IPS-18c (cell line): ENCODE measurements around the gene SLC24A1.

Experiments used
- H3K4me3 ChIP-seq: 2 replicates; pipeline ENCODE4 v1.7.0; 2013; ENCODE audit warnings: low read depth, mild to moderate bottlenecking, low read length, moderate library complexity; ENCODE audit not compliant: insufficient read depth
- H3K9me3 ChIP-seq: one replicate; pipeline ENCODE4 v1.6.1; 2013; ENCODE audit warnings: mild to moderate bottlenecking, low read length, moderate library complexity; ENCODE audit not compliant: control insufficient read depth, insufficient read depth

SLC24A1 gene

DNA sequence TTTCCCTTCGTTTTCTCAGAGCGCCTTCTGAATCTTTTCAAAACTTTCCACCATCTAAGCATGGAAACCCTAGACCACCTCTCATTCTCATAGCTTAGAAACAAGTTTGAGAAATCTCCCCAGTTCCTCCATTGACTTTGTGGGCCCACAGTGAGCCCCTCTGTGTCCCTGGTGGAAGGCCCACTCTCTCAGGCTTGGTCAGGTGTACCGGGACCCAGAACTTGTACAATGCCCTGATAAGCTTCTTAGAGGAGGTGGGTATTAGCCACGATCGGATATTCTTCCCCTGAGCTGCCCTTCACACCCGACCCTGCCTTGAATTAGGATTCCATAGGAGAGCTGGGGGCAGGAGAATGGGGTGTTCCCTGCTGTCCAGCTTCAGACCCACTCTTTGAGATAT lies at the start of gene SLC24A1:
Gene SLC24A1 (plus strand): TSS at position 301 of the 400 bp plus-strand sequence. CDS start 2,143 bp downstream, outside the sequence.
- H3K9me3 ChIP-seq = no peaks in the 10 kb centered on the region

DNA sequence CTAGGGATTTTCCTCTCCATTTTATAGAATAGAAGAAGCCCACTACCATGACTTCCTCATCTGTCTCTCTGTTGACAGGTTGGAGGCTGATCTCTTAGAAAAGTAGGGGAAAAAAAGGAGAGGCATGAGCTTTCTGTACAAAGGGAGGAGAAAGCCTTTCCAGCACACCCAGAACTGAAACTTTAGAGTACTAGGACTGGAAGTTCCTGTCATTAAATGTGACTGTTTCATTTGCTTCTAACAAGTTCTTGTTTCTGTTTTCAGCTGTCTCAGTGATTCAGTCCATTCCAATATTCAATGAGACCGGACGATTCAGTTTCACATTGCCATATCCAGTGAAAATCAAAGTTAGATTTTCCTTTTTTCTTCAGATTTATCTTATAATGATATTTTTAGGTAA lies 49.8 kb upstream of the SLC24A1 start:
- Histone ChIP-seq H3K4me3 (no peak overlapping the region), H3K9me3 (no peaks in the 10 kb centered on the region)

More for the DNA sequence above, at the start of gene SLC24A1:
- no peak within 1 kb of the TSS for H3K4me3 ChIP-seq

DNA sequence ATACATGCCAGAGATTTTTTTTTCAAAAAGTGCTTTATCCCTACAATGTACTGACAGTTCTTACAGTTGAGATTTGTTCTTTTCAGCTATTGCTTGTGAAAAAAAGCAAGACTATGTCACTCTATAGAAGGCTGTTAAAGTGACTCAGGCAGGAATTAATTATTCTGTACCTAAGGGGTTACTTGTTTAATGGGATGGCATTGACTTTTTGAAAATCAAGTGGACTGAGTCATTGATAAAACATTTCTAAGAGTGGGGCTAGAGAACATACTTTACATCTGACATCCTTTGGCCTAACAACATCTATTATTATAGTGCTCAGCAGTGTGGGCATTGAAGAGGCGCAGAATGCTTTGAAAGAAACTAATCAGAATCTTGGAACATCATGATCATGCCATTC lies 45.1 kb upstream of the SLC24A1 start:
- Histone ChIP-seq H3K9me3 (no peaks in the 10 kb centered on the region), H3K4me3 (no peak overlapping the region)

DNA sequence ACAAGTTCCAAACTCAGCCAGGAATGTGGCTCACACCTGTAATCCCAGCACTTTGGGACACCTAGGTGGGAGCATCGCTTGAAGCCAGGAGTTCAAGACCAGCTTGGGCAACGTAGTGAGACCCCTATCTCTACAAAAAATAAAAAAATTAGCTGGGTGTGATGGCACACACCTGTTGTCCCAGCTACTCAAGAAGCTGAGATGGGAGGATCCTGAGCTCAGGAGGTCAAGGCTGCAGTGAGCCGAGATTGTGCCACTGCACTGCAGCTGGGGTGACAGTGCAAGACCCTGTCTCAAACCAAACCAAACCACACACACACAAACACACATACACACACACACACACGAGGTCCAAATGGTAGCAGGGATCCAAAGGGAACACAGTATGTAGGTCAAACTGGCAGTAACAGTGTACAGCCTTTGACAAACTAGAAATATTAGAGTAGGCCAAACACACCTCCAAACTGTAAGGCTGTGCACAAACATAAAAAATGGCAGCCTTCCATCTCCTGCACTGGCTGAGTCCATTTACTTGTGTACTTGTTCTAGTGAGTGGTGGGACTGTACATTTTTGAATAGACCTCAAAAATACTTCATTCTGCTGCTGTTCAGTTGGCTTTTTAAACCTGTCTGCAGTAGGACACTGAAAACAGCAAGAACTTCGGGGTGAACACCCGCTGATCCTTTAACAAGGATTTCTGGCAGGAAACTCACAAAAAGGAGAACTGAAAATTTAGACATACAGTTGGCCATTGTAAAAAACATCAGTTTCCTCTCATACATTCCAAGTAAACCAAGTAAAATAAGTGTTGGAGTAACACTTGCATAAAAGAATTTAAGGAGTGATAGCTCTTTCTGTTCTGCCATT lies 44.4 kb upstream of the SLC24A1 start:
- H3K4me3 ChIP-seq = no peak overlapping the region
- H3K9me3 ChIP-seq = no peaks in the 10 kb centered on the region

DNA sequence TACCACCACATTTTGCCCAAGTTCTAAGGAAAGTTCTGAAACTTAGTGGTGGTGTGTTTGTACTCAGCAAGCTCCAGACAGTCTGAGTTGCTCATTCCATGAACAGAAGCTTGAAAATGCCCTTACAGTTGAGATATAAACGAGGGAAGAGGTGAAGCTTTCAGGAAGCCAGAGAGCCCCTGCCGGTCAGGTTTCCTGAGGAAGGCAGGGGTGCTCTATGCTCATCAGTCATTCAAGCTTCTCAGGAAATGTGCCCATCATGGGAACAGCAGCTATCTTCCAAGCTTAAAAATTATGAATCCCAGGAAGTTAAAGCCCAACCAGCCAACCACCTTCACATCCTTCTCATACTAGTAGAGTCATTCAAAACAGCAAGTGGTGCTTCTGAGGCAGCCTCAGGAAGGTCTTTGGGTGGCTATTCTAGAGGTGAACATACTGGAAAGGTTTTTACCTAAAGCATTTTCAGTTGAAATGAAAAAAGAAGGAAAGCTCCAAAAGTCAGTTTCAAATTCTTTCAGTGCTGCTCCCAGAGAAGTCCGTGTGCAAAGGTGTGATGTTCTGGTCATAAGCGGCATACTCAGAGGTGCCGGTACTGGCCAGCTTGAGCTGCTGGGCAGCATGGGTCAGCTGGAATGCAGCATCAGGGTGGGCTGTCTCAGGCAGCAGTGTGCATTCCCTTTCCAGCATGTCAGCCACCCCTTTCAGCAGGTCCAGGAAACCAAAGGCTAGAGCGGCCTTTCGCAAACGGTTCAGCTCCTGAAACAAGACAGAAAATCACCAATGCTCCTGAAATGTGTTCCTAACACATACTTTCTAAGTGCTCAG lies 42.6 kb upstream of the SLC24A1 start:
- Histone ChIP-seq H3K9me3 (no peaks in the 10 kb centered on the region), H3K4me3 (no peak overlapping the region)

DNA sequence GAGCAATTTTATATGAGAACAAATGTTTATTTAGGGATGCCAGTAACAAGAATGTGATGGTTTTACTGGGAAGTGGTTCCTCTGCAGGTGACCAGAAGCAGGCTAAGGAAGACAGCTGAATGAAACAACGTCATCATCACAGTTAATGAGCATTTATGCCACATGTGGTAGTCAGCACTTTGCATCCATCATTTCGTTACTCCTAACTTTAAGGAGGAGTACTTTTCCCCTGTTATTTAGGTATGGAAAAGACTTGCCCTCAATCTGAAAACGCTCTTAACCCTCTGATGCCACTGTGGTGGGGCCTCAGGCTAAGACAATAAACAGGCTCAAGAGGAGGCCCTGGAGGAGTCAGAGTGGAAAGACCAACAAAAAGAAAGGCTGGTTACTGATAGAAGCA lies 42.0 kb upstream of the SLC24A1 start:
- no peaks in the 10 kb centered on the region for H3K9me3 ChIP-seq

DNA sequence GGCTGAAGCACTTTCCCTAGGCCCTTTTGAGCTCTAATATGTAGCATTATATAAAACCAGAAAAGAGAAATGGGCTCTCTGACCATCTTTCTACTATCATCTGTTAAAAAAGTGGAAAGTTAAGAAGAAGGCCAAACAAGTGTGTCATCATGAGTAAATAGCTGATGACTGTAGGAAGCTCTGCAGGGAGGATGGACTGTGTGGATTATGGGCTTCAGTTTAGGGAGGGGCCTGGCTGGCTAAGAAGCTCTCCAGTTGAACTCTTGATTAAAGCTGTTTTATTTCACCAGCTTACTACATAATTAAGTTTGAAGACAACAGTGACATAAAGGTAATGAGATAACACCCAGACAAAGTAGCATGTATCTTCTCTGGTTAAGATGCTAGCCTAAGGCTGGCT lies 41.5 kb upstream of the SLC24A1 start:
- Histone ChIP-seq H3K4me3 (no peak overlapping the region), H3K9me3 (no peaks in the 10 kb centered on the region)

More for the DNA sequence above, 42.0 kb upstream of the SLC24A1 start:
- no peak overlapping the region for H3K4me3 ChIP-seq

DNA sequence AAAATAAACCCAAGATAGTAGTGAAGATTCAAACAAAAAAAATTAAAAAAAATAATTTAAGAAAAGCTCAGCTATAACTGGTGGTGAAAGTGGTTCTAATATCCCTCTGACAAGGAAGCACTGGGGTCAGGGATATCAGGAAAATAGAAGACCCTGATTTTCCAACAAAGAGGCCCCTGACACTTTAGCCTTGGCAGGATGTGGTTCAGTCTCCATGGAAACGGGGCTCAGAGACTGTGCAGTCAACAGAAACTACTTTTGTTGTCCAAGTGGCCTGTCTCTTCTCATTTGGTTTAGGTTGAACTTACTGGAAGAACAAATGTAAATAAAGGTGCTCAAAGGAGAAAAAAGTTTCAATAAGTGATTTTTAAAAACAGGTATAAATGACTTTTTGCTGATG lies 38.0 kb upstream of the SLC24A1 start:
- Histone ChIP-seq H3K4me3 (no peak overlapping the region), H3K9me3 (no peaks in the 10 kb centered on the region)

DNA sequence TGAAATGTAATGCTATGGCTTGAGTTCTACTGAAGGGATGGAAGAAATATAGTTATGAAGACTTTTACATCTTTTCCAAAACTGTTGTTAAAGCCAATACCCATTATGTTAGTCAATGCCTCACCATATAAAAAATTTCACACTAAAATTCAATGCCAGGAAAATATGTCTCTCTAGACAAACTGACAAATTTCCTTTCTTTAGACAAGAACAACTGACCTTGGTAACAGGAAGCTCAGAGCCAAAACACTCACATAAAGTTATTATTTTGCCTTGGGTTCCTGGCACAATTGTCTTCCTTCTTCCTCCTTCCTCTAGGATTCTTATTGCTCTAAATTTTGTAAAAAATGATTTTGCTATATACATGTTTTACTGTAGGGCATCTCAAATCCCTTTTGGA lies 37.5 kb upstream of the SLC24A1 start:
- Histone ChIP-seq H3K9me3 (no peaks in the 10 kb centered on the region), H3K4me3 (no peak overlapping the region)

DNA sequence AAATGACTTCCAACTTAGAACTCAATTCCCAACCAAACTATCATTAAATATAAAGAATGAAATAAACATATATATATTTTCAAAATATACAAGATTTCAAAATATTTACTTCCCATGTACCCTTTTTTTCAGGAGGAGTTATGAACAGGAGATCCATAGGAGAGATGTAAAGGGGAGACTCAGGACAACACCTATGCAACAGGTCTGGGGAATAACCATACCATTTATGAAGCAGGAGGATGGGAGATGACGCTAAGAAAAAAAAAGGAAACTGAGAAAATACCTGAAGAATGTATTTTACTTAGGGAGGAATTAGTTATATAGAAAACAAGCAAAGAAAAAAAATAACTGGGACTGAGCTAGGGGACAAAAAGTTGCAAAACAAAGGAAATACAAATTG lies 34.6 kb upstream of the SLC24A1 start:
- H3K4me3 ChIP-seq = no peak overlapping the region
- H3K9me3 ChIP-seq = no peaks in the 10 kb centered on the region

DNA sequence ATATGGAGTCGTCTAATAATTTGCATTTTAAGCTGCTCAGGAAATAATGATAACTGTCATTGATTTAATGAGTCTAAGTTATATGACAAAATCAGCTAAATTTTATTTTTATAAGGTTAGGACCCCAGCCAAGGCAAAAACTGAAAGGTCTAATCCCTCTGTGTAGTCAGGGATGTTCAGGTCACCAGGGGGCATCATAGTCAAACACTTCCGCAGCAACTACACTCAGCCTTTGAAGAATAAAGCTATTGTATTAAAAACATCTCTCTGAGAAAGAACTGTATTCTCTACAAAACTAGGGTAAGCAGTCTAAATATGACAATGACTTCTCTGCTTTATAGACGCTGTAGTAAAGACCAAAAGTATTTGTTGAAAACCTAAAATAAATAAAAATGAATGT lies 25.8 kb upstream of the SLC24A1 start:
- Histone ChIP-seq H3K4me3 (no peak overlapping the region), H3K9me3 (no peaks in the 10 kb centered on the region)

DNA sequence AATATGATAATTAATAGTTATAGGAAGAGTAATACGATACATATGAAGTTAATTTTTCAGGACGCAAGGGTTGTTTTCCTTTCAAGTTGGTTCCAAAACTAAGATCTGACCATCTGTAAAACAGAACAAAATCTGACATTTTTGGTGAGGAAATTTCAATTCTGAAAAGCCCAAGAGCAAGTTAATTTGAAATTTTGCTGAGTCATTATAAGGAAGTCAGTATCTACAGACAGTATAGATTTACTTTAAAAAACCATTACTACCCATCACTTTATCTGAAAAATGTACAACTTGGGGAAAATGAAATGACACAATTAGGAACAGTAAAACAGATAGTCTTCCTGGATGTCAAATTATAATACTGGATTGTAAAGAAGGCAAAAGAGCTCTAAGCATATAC lies 23.3 kb upstream of the SLC24A1 start:
- no peak overlapping the region for H3K4me3 ChIP-seq
- no peaks in the 10 kb centered on the region for H3K9me3 ChIP-seq

DNA sequence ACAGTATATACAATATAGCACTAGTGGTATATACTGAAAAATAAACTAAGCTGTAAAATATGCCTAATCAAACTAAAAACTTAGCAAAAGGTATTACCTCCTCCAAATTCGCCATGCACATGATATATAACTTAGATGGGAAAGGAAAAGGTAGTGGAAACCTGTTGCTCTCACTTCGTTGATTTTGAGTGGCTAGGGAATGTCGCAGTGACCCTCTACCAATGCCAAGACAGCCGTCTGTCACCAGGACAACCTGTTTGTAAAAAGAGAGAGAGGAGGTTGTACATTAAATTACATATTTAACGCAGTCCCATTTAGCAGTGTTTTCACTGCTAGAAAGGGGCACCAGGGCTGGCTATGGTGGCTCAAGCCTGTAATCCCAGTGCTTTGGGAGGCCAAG lies 22.1 kb upstream of the SLC24A1 start:
- H3K9me3 ChIP-seq = no peaks in the 10 kb centered on the region
- no peak overlapping the region for H3K4me3 ChIP-seq

DNA sequence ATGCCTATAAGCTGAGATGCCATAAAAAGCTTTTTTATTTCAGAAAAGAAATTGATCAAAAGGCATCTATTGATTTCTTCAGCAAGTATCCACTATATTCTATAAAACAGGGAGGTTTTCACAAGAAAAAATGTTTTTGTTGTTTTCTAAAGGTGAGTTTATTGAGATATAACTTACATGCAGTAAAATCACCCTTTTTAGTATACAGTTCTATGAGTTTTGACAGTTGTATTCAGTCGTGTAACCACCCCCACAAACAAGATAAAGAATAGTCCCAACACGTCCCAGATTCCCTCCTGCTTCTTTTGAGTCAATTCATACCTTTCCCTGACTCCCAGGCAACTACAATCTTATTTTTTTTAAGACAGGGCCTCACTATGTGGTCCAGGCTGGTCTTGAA lies 18.6 kb upstream of the SLC24A1 start:
- Histone ChIP-seq H3K4me3 (no peak overlapping the region), H3K9me3 (no peaks in the 10 kb centered on the region)

DNA sequence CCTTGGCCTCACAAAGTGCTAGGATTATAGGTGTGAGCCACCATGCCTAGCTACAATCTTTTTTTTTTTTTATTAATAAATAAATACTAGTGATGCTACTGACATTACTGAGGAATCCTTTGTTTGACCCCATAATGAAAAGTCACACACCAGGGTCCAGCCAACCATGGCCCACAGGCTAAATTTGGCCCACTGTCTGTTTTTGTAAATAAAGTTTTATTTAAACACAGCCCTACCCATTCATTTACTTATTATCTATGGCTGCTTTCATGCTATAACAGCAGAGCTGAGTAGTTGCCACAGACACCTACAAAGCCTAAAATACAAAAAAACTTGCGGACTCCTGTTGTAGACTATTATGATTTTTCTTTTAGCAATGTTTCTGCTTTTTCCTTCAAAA lies 18.2 kb upstream of the SLC24A1 start:
- no peaks in the 10 kb centered on the region for H3K9me3 ChIP-seq
- no peak overlapping the region for H3K4me3 ChIP-seq

DNA sequence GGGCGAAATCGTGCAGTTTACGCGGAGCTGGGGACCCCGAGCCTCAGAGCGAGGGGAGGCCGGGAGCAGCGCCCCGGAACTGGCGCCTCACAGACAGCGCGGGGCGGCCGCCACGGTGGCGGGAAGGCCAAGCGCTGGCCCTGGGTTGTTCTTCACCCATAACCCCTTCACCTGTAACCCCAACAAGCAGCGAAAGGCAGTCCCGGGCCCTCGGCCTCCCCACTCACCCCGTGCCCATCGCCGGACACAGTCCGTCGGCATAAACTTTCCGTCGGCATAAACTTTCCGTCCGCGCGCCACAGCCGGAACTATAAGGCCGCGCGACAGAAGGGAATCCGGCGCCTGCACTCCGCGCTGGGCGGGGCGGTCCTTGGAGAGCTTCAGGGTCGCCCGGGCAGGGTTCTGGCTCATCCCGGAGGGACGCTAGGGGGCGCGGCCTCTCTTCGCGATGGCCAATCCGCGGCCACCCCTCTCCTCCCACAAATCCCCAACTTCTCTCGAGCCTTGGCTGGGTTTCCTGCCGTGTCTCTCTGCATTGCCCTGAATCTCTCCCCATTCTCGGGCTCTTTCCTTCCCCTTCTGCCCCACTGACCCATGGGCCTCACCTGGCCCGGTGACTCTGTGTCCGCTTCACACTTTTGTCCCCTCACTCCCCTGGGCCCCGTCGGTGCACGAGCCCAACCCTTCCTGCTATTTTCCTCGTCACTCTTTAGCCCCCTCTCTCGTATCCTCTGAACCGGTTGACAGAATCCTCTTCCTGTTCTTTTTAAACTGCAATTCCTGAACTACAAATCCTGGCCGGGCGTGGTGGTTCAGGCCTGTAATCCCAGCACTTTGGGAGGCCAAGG lies 10.6 kb upstream of the SLC24A1 start, which contains the start of gene INTS14:
Gene INTS14 (minus strand): TSS at position 261 of the 848 bp plus-strand sequence. CDS start 3,751 bp downstream, outside the sequence.
- peak within 1 kb of the TSS; percentile 94 for H3K4me3 ChIP-seq
- H3K9me3 ChIP-seq = no peaks in the 10 kb centered on the region

DNA sequence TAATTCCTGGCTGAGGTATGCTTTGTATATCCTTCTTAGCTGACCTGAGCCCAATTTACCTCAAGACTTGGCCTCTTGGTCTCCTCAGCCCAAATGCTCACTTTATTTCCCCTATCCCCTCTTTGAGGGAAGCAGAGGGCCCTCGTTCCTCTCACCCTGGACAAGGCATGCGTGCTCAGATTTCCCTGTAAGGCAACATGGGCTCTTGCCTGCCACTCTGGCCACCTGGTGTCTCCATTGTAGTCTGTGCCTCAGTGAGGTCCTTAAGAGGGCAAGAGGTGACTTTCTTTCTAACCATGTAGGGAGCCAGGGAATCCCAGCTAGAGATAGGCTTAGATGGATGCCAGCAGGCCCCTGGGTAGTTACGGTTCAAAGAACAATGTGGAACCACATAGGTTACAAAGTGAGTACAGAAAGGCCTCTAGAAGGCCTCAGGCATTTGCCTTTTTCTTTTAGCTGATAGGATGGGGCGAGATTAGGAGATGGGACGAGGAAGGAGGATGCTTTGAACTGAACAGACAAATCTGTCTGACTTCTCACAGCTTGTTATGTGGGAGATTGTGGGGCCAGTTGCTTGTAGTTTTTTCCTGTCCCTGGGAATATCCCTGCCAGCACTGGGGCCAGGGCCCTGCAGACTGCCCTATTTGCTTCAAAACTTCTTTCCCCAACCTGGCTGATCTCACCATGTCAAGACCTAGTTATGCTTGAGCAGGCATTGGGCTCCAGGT lies 9.7 kb upstream of the SLC24A1 start:
- H3K4me3 ChIP-seq = peak overlapping the region; percentile 94; the same call in 1 of the 2 replicates

More for the DNA sequence above, 9.7 kb upstream of the SLC24A1 start:
- H3K9me3 ChIP-seq = no peaks in the 10 kb centered on the region
